ENCODE measurements around the gene MYL12B.

MYL12B gene

DNA sequence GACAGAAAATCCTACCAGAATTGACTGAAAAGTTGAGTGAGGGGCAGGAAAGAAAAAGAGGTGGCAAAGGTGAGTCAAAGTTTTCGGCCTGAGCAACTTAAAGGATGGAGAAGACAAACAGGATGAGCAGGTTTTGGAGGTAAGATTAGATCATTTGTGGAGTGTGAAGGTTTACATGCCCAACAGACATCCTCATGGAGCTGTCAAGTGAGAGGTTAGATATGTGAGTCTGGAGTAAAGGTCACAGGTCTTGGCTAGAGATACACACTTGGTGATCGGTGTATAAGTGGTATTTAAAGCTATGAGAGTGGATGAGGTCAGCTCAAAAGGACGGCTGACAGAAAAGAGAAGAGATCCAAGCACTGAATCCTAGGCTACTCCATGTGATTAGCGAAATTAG lies 25.5 kb upstream of the MYL12B start:
- DNase-seq: no peak

DNA sequence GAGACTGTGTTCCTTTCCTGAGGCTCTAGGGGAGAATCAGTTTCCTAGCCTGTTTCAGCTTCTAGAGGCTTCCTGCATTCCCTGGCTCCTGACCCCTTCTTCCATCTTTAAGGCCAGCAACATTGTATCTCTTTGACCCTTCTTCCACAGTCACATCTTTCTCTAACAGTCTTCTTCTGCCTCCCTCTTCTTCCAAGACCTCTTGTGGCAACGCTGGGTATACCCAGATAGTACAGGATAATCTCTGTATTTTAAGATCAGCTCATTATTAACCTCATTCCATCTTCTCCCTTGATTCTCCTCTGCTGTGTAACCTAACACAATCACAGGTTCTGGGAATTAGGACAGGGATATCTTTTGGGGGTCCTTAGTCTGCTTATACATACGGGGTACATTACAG lies 23.2 kb upstream of the MYL12B start:
- no peak for DNase-seq

DNA sequence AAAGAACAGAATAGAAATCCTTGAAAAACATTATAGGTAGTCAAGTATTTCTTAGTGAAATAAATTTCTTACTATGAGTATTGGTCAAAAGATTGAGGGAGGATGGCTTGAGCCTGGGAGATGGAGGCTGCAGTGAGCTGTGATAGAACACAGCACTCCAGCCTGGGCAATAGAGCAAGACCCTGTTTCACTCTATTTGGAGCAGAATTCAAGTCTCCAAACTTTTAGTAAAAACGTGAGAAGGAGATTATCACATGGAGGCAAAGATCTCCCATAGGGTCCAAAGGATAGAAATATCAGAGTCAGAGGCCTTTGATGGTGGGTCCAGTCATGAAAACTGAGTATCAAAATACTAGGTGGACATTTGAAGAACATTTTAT lies 16.8 kb upstream of the MYL12B start:
- no peak for DNase-seq

DNA sequence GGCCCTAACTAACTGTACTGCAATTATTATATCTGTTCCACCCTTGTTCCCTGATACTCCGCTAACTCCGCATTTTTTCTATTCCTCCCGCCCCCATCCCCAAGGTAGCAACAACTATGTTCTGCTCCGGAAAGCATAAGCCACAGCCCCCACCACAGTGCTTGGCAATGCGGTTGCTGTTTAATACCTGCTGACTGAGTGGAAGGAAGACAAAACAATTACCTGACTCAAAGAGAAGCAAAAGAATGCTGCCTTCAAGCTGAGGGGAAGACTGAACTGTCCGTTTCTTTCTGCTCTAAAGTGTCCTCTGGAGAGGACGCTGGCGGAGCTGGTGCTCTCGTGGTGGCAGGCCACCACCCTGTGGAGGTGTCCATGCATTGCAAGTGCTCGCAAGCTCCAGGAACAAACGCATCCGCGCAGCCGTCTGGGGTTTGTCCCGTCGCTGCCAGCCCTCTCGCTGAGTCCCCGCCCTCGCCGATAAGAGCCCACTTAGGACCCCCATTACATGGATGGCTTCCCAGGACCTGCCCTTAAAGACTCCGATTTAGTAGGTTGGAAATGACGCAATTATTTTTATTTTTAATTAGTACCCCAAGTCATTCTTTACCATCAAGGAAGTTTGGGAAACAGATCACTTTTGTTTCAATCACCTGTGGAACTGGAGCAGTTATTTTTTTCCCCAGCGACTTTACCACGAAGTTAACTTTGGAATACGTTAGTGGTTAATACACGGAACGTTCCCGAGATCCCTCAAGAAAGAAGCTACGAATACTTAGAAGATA lies 15.9 kb upstream of the MYL12B start:
- DNase-seq: peak; percentile 86

DNA sequence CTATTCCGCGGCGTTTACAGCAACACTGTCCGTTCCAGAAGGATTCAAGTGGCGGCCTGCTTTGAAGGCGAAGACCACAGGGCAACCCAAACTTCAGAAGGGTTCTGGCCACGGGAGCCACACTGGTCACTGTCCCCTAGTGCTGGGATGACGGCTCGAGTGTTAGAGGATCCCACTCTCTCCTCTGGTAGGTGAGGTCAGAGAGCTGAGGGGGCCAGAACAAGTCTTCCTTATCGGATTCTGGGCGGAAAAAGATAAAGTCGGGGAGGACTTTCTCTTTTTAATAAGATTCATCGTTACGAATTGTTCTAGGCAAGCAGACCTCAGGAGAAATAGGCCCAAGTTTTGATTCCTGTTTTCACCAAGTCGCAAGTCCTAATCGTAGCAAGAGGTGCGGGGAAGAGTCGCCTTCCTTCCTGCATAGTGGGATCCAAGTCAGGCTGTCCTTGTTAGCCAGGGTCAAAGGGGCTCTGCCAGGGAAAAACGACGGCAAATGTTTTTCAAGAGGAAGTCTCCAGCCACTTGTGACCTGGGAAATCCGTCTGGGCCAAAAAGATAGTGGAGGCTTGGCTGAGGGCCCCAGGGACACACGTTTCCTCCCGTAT lies 15.2 kb upstream of the MYL12B start:
- DNase-seq: no peak

DNA sequence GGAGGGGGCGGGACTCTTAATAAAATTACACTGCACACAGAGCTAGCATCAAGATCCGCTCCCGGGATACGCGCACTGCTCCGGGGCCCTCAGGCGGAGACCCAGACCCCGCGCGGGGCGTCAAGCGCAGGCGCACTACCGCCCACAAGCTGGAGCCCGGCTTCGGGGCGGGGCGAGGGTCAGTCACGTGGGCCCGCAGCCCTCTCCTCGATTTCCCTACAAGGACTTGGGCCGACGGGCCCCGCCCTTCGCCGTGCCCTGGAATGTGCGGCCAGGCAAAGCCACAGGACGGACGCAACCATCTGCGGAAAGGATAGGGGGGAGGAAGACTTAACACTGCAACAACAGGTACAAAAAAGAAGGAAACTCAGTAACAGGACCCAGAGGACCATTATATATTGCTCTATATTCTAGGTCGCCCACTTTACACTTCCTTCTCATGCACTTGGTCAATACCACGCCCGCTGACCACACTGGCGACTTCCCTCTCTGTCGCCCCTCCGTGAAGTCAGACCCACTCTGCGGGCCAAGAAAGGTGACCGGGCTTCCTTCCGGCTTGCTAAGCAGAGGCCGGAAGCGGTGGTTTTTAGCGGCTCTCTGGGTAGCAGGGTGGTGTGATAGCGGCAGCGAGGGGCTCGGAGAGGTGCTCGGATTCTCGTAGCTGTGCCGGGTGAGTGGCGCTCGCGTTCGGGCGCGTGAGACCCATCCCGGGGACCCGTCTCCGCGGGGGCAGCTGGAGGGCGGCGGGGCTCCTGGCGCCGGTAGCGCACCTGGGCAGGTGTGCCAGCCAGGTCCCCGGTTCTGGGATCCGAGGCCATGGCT lies 14.5 kb upstream of the MYL12B start, which contains the start of gene MYL12A:
Gene MYL12A (plus strand): TSS at position 562 of the 822 bp plus-strand sequence. CDS start 5,447 bp downstream, outside the sequence.
- DNase-seq: peak; percentile 96

DNA sequence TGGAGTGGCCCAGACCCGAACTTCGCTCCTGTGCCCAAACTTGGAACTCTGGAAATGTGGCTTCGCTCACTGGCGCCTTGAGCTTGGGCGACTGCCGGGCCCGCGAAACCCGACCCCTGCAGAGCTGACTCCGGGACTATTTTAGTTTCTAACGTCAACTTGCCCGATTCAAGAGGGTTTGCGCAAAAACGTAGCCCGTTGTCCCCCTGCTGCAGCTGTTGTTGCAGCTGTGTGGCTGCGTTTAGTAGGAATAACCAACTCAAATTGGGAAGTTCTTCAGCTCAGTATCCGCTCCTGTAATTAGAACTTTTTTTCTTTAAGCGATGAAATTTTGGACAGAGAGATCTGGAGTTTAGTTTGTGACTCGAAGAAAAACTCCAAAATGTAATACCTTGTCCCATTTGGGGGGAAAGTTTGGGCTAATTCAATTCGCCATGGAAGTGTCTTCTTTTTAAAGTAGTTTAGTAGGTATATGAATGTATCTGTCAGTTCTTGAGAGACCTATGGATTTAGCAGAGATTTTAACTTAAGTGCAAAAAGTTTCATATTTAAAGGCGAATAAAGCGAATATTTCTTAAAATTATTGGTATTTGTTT lies 13.8 kb upstream of the MYL12B start:
- no peak for DNase-seq

DNA sequence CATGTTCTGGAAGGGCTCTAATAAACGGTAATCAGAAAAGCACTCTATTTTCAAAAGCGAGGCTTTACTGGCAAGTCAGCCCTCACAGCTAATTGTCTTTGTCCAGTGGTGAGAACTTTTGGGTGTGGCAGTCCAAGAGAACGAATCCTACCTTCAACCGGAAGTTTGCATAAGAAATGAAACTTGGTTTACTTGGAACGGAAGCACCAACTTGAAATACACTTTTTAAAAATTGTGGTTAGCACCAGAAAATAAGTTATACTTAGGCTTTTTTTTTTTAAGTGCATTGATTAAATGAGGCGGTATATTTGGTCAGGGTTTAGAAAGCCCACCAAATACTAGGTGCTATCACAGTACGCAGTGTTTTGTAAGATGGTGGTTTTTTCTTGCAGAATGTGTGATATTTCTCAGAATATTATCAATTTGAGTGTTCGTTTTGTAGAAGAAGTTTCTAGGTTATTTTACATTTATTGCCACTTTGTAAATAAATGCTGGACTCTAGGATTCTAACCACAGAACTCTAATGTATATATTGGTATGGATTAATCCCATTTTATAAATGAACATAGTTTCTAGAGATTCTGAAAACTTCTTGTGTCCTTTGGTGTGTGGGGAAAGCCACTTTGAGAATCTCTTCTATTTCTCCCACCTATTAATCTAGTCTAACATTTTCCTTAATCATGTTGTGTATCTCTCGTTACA lies 13.1 kb upstream of the MYL12B start:
- DNase-seq: no peak

DNA sequence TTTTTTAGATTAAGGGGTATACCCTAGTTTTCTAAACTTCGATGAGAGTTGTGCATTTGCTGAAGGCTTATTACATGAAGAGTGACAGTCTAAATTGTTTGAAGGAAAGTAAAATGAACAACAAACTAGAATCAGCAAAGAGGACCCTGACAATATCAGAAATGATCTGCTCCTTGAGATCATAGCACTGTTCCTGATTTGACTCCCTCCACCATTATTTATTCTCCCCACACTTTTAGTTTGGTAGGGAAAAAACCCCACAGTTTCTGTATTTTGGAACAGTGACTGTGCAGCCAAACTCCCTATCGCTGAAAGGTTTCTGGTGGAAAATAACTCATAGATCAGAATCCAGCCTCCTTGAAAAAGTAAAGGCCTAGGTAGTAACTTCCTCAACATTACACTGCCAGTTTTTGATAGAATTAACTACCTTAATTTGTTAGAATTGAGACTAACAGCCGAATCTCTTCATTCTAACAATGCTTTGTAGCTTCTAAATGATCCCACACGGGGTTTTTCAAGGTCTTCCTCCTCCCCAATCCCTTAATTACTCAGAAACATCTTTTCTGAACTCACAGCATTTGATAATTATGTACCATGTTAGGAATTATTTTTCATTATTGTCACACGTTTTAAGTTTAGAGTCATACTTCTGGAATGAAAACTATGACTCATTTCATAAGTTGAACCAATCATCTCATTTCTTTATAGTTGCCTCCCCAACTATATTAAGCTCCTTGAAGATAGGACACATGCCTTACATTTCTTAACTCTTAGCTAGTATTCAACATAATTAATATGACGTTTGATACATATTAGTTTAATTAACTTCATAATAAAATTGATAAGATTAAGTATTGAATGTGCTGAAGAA lies 11.5 kb upstream of the MYL12B start:
- no peak for DNase-seq

DNA sequence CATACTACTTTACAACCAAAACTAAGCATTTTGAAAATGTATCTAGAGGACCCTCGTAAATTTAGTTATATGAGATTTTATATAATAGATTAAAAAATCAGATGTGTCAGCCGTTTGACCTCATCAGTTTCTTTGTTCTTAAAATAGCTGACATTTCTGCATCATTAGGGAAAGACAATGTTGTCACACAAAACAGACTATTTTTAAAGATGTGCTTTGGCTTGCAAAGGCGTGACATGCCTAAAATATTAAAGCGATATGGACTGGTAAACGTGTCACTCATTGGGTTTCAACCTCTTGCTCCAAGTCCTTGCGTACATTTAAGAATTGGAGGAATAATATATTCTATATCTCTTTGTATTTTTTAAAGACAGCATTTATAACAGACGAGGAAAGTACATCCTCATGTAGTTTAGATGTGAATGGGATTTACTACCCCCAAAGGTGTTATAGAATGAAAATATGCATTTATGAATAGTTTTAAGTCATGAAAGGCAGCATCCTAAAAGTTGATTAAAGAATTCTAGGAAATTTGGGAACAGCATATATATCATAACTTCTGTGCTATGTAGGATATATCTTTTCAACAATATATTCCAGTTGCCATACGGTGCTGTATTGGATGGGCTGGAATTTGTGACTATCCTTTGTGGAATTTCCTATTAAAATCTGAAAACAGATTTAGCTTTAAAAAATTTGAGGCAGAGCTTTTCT lies 10.5 kb upstream of the MYL12B start:
- no peak for DNase-seq

DNA sequence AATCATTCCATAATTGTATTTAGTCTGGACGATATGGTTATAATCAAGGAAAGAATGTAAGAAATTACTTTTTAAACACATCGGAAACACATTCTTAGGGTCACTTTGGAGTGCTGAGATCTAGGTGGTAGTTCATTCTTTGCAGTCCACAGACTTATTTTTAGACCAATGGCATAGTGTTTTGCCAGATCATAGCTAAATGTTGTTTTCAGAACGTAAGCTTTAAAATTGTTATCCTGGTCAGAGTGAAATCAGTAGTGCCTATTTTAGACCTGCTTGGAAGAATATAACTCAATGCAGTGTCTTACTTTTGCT lies 10.0 kb upstream of the MYL12B start:
- DNase-seq: no peak

DNA sequence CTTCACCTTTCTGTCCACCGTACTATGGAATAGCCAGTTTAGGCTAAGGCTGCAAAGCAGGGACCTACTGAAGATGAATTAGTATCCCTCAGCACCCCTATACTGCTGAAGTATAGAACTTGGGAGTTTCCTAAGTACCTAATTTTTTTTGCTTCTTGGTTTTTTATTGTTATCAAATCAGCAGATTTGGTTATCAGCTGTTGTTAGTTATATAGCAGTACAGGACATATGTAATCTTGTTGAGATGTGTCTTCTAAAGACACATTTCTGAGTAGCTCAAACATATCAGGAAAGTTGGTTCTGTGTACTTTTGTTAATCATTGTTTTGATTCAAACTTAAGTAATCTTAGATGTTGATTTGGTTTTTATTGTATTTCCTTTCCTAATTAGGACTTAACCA lies 9.1 kb upstream of the MYL12B start:
- no peak for DNase-seq

DNA sequence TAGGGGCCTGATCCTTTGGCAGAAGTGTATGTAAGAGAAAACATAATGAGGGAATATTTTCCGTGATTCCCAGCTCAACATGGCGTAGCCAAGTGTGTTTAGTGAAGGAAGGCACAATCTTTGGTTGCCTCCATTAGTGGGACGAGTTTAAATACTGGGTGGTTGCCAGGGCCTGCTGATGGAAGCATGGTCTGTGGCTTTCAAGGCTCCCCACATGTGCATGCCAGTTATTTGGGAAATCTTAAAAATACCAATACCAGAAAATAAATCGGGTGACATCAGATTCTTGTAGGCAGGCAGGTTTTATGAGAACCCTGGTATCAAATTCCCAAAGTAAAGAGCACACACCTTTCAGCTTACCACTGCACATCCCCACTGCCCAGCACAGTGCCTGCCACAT lies 7.2 kb upstream of the MYL12B start:
- DNase-seq: no peak

DNA sequence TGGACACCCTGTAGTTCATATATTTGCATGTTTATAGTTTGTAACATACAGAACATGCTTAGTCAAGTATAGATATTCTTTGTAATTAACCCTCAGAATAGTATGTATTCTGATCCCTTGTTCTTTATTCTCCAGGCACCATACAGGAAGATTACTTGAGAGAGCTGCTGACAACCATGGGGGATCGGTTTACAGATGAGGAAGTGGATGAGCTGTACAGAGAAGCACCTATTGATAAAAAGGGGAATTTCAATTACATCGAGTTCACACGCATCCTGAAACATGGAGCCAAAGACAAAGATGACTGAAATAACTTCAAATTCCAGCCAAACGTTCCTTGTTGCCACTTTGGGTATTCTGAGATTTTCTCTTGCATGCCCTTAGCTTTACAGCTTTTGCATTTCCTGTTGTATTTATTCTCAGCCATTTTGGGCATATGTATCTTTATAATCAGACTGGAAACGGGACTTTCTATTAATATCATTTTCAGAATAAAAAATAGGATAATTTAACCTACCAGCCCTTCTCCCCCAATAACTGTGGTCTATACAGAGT lies 6.2 kb upstream of the MYL12B start:
- no peak for DNase-seq

DNA sequence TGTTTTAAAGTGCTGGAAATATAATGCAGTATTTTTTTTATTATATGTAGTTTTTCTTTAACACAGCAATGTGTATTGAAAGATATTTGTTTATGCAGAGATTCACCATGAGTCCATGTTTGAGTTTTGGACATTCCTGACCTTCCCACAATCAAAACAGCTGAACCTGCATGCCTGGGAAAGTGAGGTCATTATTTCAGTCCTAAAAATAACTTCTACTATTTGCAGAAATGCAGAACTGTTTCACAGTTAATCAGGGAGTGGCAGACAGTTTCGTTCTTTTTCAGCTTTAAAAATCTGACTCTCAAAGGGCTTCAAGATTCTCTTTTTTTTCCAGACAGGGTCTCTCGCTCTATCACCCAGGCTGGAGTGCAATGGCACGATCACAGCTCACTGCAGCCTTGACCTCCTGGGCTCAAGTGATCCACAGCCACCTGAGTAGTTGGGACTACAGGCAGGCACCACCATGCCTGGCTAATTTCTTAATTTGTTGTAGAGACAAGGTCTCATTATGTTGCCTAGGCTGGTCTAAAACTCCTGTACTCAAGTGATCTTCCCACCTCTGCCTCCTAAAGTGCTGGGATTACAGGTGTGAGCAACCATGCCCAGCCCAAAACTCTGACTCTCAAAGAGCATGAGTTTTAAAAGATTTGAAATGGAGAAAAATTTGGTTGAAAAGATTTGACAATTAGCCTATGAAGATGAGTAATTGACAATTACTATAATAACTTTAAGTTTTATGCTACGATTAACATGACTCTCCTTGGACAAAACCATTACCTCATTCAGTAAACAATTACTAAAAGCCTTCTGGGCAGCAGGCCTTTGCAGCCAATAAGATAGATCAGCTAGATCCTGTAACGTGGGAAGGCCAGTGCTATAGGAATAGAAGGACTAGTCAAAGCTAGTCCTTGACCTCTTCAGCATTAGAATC lies 5.0 kb upstream of the MYL12B start:
- DNase-seq: no peak

DNA sequence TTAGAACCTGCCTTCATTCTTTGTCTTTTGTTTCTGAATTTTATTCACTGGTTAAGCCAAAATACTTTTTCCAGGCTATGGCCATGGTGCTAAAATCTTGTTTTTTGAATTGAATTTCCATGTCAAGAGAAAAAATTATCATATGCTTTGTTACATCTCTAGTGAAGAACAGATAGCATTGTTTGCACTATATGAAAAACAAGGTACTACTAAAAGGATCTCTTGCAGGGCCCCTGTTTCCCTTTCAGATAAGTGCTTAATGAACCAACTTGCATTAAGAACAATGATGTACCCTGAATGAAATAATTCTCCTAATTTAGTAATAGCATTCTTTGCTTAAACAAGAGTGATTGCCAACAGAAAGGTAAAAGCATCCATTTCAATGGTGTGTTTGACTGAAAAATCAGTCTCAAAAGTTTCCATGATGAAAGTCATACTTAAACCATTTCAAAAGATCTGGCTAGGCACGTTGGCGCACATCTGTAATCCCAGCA lies 4.3 kb upstream of the MYL12B start:
- DNase-seq: no peak

DNA sequence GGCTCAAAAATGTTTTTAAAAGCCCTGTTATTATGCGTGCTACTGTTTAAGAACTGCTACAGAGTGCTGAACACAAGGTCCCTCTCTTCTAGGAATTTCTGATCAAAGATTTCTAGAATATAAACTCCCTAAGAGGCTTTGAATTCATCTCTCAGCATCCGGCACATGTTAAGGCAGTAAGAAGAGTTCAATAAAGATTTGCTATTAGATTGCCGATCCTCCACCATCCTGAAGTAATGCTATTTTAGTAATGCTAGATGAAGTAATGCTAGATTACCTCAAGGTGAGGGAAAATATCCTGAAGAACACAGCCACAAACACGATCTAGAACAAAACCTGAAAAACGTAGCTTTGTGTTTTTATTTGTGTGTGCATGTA lies 949 bp upstream of the MYL12B start:
- DNase-seq: no peak

DNA sequence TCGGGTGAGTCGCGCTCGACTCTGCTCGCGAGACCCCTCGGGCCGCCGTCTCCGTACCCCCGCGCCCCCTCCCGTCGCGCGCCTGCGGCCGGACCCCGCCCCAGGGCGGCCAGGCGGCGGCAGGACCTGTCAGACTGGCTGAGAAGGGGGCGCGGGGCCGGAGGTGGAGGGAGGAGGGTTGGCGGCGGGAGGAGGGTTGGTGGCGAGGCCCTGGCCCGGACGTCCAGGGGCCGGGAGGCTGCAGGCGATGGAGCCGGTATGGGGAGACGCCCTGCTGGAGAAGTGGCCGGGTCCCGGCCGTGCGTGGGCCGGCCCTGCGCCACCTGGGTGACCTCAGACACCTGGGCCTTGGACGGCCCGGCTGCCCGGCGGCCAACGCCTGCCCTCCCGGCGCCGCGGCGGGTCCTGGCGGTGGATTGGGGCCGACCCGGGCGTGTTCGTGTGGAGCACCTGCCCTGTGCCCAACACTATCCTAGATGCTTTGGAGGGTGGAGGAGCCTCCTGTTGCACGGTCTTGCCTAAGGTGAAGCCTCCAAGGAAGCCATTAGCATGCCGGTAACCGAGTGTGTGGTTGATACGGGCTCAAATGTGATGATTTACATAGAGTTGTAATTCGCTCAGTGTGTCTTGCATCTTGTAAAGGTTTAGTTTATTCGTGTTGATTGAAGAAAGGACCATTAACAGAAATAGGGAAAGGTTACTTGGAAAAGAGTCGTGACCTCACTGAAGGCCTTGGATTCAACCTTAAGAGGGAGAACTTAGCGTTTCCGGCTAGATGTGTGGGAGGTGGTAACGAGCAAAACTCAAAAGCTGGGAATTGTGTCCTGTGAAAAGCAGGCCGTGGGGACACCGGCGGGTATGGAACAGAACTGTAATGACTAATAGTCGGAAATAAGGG lies 550 bp downstream of the MYL12B start:
- DNase-seq: no peak
